Ovary (tissue), 9 donors: ENCODE measurements around the gene EAPP. TPM values are rescaled to one million over a fixed set of nuclear protein-coding genes. Genes with fewer than 3 reads are reported as not detected.
"Not testable (repeated sequence)": the region's sequence is repeated elsewhere in the genome, so short reads cannot be mapped to it uniquely, and the experiment has no call there.

Source experiments
- DNase-seq, 5 donors: peaks; one replicate each; pipeline ENCODE4 v3.0.0-alpha.2; 2019 to 2020
- H3K27ac ChIP-seq, 2 donors: fragments of 200-600 bp; one replicate each; pipeline versions ENCODE4 v1.5.1 to v1.8.0; 2019 to 2022
- H3K27me3 ChIP-seq: fragments of 200-600 bp; one replicate; pipeline ENCODE4 v1.8.0; 2022
- H3K36me3 ChIP-seq: fragments of 200-600 bp; sonication (generic); one replicate; pipeline ENCODE4 v1.5.1; 2019
- H3K4me1 ChIP-seq: one replicate; pipeline ENCODE4 v1.8.1; 2013; ENCODE audit warnings: mild to moderate bottlenecking, moderate library complexity; ENCODE audit not compliant: insufficient read depth
- H3K4me3 ChIP-seq: fragments of 200-600 bp; sonication (generic); one replicate; pipeline ENCODE4 v1.5.1; 2017
- H3K9me3 ChIP-seq, 2 donors: fragments of 200-600 bp in 1 of 2; sonication (generic) in 1 of 2; one replicate each; pipeline versions ENCODE4 v1.5.1 to v1.8.1; 2013 to 2019; ENCODE audit warnings: mild to moderate bottlenecking in 1 of 2, moderate library complexity in 1 of 2
- EP300 ChIP-seq: sonication (generic); formaldehyde crosslinking; IDR thresholded peaks from one replicate; pipeline ENCODE4 v1.6.1; 2017; ENCODE audit warnings: antibody characterized with exemption
- POLR2A ChIP-seq: fragments of 450-650 bp; IDR thresholded peaks from one replicate; pipeline ENCODE4 v1.6.1; 2017; ENCODE audit warnings: antibody characterized with exemption, mild to moderate bottlenecking, moderate library complexity
- WGBS, 3 donors: extraction: QIAGEN DNeasy Blood & Tissue Kit in 1 of 3; methylation state at CpG; one replicate each; pipeline versions ENCODE4 v1.1.5 to v1.1.7; 2013 to 2017; 5-methylcytosine and 5-hydroxymethylcytosine counted together
- intact Hi-C, 4 donors: fragments of 100-400 bp; cut with DNase I; formaldehyde crosslinking; loops; one replicate each; pipeline versions ENCODE4 v1.11.0 to v1.15.1; 2022 to 2023
- polyA plus RNA-seq, 2 donors: library from polyadenylated mRNA; stranded (reverse); fragments of 200-250 nt in 1 of 2; fragments of 350-450 nt in 1 of 2; fragmentation: Illumina TruSeq in 1 of 2; extraction: RNeasy Lipid Tissue Mini Kit (QIAGEN cat#74804) in 1 of 2; gene quantifications; one replicate each; pipeline ENCODE4 v1.2.3, GENCODE V29; 2013 to 2014
- total RNA-seq, 7 donors: library from RNA; depleted of rRNA in 2 of 7; stranded (reverse); fragments of >200 nt in 2 of 7; fragmentation: NEBNext Ultra II Directional in 3 of 7; extraction: Animal tissue kit (Norgen Biotek cat#: 25700) in 3 of 7; gene quantifications; one replicate each; pipeline versions ENCODE4 v1.1.0 to v1.2.4, GENCODE V29; 2016 to 2023
- TF ChIP-seq, protein P1 (sequence below), 3 donors: fragments of 450-650 bp in 2 of 3; fragments of 200-600 bp in 1 of 3; IDR thresholded peaks; one replicate each; pipeline versions ENCODE4 v1.5.1 to v1.8.0; 2016 to 2022; ENCODE audit warnings: antibody characterized with exemption in 3 of 3, mild to moderate bottlenecking in 1 of 3
- donor health status: DM: no; HTN: no; CAD: no; lungs with moderate emphysema.
- donor health status: DM: no; HTN: no; CAD: no.
- donor health status: Bipolar disorder and iron deficiency.
- donor health status: DM: yes; HTN: yes; CAD: no.
- donor health status: DM: no; HTN: no; CAD: no.
- donor health status: DM: yes; HTN: yes; CAD: no.

EAPP gene
- total and polyA plus RNA-seq, 9 donors: 41.1 to 67.8 (median 47.1) TPM

DNA sequence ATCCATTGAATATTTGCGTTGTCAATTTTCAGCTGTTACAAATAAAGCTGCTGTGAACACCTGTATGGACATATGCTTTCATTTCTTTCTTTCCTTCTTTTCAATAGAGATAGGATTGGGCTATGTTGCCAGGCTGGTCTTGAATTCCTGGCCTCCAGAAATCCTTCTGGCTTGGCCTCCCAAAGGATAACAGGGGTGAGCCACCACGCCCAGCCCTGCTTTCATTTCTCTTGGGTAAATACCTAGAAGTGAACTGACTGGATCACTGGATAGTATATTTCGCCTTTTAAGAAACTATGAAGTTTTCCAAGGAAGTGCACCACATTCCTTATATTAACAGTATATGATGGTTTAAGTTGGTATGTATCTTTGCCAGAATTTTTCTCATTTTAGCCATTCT lies 32.3 kb upstream of the EAPP start:
- intact Hi-C loops: no loop called here
- 95 to 98% (median 96%) methylated on average over 3 of the region's 3 CpGs for WGBS, 3 donors
- H3K27me3 ChIP-seq: no peaks in the 10 kb centered on the region
- H3K9me3 ChIP-seq: no peaks in the 10 kb centered on the region
- no peak for DNase-seq
- no peak overlapping the region for H3K4me3 ChIP-seq
- TF ChIP-seq POLR2A: no peak
- TF ChIP-seq, protein P1, sequence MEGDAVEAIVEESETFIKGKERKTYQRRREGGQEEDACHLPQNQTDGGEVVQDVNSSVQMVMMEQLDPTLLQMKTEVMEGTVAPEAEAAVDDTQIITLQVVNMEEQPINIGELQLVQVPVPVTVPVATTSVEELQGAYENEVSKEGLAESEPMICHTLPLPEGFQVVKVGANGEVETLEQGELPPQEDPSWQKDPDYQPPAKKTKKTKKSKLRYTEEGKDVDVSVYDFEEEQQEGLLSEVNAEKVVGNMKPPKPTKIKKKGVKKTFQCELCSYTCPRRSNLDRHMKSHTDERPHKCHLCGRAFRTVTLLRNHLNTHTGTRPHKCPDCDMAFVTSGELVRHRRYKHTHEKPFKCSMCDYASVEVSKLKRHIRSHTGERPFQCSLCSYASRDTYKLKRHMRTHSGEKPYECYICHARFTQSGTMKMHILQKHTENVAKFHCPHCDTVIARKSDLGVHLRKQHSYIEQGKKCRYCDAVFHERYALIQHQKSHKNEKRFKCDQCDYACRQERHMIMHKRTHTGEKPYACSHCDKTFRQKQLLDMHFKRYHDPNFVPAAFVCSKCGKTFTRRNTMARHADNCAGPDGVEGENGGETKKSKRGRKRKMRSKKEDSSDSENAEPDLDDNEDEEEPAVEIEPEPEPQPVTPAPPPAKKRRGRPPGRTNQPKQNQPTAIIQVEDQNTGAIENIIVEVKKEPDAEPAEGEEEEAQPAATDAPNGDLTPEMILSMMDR (IDR thresholded peaks at IDR 0.05): no peak
- TF ChIP-seq EP300: no peak
- H3K27ac ChIP-seq: no peak overlapping the region
- no peaks in the 10 kb centered on the region for H3K36me3 ChIP-seq
- no peaks in the 10 kb centered on the region for H3K4me1 ChIP-seq

GRCh38 chr14:34569750-34570149 lies 30.2 kb upstream of the EAPP start:
- H3K36me3 ChIP-seq: no peaks in the 10 kb centered on the region
- intact Hi-C loops: no loop called here
- 98 to 100% (median 98%) methylated on average over 4 of the region's 4 CpGs for WGBS, 3 donors
- H3K27me3 ChIP-seq: no peaks in the 10 kb centered on the region
- H3K27ac ChIP-seq: no peak overlapping the region
- no peaks in the 10 kb centered on the region for H3K4me1 ChIP-seq
- TF ChIP-seq POLR2A (no peak), EP300 (no peak)
- TF ChIP-seq, protein P1 (IDR thresholded peaks at IDR 0.05): no peak
- no peak overlapping the region for H3K4me3 ChIP-seq
- H3K9me3 ChIP-seq: no peaks in the 10 kb centered on the region
- DNase-seq: no peak

DNA sequence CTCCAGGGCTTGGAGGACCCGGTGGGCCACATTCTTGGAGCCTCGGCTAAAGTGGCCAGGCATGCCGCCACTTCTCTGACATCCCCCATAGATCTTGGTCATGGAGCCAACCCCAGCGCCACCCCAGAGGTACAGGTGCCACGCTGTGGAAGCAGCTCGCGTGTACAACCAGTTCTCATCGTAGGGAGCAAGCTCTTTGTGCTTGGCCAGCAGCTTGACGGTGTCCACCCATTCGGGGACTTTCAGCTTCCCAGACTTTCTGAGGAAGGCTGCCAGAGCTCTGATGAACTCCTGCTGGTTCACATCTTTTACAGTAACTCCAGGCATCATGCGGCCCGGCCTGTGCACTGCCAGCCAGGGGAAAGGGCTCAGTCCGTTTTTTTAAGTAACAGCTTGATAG lies 29.3 kb upstream of the EAPP start:
- no peaks in the 10 kb centered on the region for H3K27me3 ChIP-seq
- no peaks in the 10 kb centered on the region for H3K36me3 ChIP-seq
- WGBS, 3 donors: 81 to 88% (median 85%) methylated on average over 13 of the region's 13 CpGs
- no peak overlapping the region for H3K4me3 ChIP-seq
- H3K9me3 ChIP-seq: no peaks in the 10 kb centered on the region
- intact Hi-C loops: no loop called here
- TF ChIP-seq, protein P1 (IDR thresholded peaks at IDR 0.05): no peak
- TF ChIP-seq POLR2A (no peak), EP300 (no peak)
- no peak for DNase-seq
- no peaks in the 10 kb centered on the region for H3K4me1 ChIP-seq
- H3K27ac ChIP-seq: no peak overlapping the region

DNA sequence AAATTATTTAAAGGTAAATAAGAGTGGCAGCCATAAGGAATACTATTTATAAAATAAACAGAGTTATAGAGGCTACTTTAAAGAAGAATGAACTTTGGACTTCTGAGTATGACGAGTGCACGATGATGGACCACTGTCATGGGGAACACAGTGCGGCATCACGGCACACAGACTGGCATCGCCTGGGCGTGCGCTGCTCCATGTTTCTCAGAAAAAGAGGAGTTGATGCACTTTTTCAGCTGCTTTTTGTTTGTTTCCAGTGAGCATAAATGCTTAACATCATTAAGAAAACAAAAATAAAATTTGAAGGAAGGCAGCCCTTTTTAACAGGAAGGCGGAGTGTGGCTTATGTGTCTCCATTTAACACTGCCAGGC lies 23.3 kb upstream of the EAPP start:
- 76 to 93% (median 84%) methylated on average over 8 of the region's 8 CpGs for WGBS, 3 donors
- Histone ChIP-seq H3K4me3 (no peak overlapping the region), H3K36me3 (no peaks in the 10 kb centered on the region), H3K27me3 (no peaks in the 10 kb centered on the region), H3K9me3 (no peaks in the 10 kb centered on the region), H3K27ac (no peak overlapping the region), H3K4me1 (no peaks in the 10 kb centered on the region)
- DNase-seq: no peak
- TF ChIP-seq, protein P1 (IDR thresholded peaks at IDR 0.05): no peak
- TF ChIP-seq EP300: no peak
- TF ChIP-seq POLR2A: no peak
- intact Hi-C loops: no loop called here

DNA sequence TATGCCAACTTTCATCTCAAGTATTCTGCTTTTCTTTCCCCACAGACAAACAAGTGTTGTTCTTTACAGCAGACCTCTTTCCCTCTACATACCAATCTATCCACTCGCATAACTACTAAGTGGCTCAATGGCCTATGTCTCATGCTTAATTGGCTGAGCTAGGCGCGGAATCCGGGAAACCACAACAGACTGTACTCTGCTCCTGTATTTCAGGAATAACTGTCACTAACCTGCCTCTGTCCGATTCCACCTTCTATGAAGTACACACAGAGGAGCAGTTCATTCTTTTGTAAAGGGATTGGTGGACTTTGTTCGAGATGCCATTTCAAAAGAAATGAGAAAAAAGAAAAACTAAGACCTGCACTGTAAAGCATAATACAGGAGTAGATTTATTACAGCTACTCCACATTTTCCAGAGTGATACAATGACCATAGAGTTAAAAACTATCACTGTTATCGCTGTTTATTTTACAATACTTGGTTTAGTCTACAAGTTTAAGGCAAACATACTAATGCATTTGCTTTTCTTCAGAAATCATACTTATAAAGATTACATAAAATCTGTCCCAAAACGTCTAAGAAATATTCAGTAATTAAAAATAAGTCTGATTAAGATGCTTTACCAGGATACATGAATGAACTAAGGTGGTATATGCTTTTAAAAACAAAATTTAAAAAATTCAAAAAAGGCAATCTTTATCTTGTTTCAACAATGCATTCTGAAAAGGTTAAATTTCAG lies 22.7 kb upstream of the EAPP start:
- intact Hi-C loops, H3K9me3 ChIP-seq, H3K4me1 ChIP-seq, H3K4me3 ChIP-seq, DNase-seq, H3K36me3 ChIP-seq, H3K27me3 ChIP-seq, H3K27ac ChIP-seq: not testable (repeated sequence)
- WGBS, 3 donors: 78 to 89% (median 79%) methylated on average over 7 to 8 of the region's 8 CpGs

DNA sequence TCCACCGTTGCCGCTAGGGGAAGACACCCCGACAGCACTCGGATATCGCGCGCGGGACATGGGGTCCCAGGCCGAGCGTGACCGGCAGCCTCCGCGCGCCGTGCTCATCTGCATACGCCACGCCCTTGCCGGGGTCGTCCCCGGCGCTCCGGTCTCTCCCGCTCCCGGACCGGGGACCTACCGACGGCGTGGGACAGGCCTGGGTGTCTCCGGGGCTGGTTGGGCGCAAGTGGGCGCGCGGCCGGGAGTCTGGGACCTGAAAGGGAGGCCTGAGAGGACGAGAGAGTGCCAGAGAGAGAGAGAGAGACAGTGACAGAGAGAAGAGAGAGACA lies 17.0 kb upstream of the EAPP start:
- H3K4me3 ChIP-seq, H3K4me1 ChIP-seq, intact Hi-C loops, H3K36me3 ChIP-seq, H3K27me3 ChIP-seq, DNase-seq, H3K9me3 ChIP-seq, H3K27ac ChIP-seq: not testable (repeated sequence)
- WGBS, 3 donors: no CpG with 5 or more reads among the region's 35 CpGs

GRCh38 chr14:34555583-34556497 lies 16.3 kb upstream of the EAPP start:
- H3K27me3 ChIP-seq, intact Hi-C loops, H3K4me3 ChIP-seq, H3K27ac ChIP-seq, H3K4me1 ChIP-seq, DNase-seq, H3K36me3 ChIP-seq, H3K9me3 ChIP-seq: not testable (repeated sequence)
- no CpG with 5 or more reads among the region's 49 CpGs for WGBS, 3 donors
